ENCODE results near the gene PTPMT1.

- no peak for TF ChIP-seq POLR2A (IDR thresholded peaks at IDR 0.05; ENCODE audit: low read length)
- no peak for TF ChIP-seq GATA1 (IDR thresholded peaks at IDR 0.05; ENCODE audit: low read depth, low read length)
These were observed 6.5 kb downstream of the PTPMT1 start for GRCh38 chr11:47571895-47572294.

All from erythroblast (primary cell).